ENCODE results near the gene CCL17.
"Not testable (repeated sequence)": the region's sequence is repeated elsewhere in the genome, so short reads cannot be mapped to it uniquely, and the experiment has no call there.

The CCL17 gene

GRCh38 chr16:57384248-57385070 lies 20.1 kb upstream of the CCL17 start:
- no peak overlapping the region for H3K27ac Mint-ChIP-seq
- no peaks in the 10 kb centered on the region for H3K27me3 Mint-ChIP-seq (ENCODE audit: low read depth)
- H3K9me3 Mint-ChIP-seq: no peaks in the 10 kb centered on the region
- no peaks in the 10 kb centered on the region for H3K36me3 Mint-ChIP-seq (ENCODE audit: low read depth)
- no peak overlapping the region for H3K4me3 Mint-ChIP-seq
- H3K4me1 Mint-ChIP-seq (ENCODE audit: low read depth): no peaks in the 10 kb centered on the region

DNA sequence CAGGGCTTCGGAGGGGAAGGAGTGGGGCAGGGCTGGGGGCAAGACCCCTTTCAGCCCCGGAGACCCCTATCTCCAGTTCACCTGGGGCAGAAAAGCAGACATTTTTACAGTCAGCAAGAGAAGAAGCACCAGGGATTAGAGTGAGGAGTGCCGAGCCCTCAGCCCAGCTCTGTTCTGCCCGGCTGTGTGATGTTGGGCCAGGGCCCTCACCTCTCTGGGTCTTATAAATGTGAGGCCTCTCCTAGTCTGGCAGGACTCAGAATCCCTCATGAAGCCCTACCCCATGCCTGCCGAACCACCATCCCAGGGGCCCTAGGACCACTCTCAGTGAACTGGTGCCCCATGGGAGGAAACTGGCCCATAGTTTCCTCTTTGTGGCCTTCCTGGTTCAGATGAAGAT lies 19.5 kb upstream of the CCL17 start:
- no peak overlapping the region for H3K4me3 Mint-ChIP-seq
- no peaks in the 10 kb centered on the region for H3K4me1 Mint-ChIP-seq (ENCODE audit: low read depth)
- no peaks in the 10 kb centered on the region for H3K9me3 Mint-ChIP-seq
- no peaks in the 10 kb centered on the region for H3K27me3 Mint-ChIP-seq (ENCODE audit: low read depth)
- no peak overlapping the region for H3K27ac Mint-ChIP-seq
- H3K36me3 Mint-ChIP-seq (ENCODE audit: low read depth): no peaks in the 10 kb centered on the region

GRCh38 chr16:57386381-57386951 lies 18.1 kb upstream of the CCL17 start:
- H3K4me3 Mint-ChIP-seq: no peak overlapping the region
- H3K9me3 Mint-ChIP-seq: no peaks in the 10 kb centered on the region
- H3K4me1 Mint-ChIP-seq (ENCODE audit: low read depth): no peaks in the 10 kb centered on the region
- H3K27me3 Mint-ChIP-seq (ENCODE audit: low read depth): peaks cover 3% of the 10 kb centered on the region
- no peak overlapping the region for H3K27ac Mint-ChIP-seq
- H3K36me3 Mint-ChIP-seq (ENCODE audit: low read depth): no peaks in the 10 kb centered on the region

DNA sequence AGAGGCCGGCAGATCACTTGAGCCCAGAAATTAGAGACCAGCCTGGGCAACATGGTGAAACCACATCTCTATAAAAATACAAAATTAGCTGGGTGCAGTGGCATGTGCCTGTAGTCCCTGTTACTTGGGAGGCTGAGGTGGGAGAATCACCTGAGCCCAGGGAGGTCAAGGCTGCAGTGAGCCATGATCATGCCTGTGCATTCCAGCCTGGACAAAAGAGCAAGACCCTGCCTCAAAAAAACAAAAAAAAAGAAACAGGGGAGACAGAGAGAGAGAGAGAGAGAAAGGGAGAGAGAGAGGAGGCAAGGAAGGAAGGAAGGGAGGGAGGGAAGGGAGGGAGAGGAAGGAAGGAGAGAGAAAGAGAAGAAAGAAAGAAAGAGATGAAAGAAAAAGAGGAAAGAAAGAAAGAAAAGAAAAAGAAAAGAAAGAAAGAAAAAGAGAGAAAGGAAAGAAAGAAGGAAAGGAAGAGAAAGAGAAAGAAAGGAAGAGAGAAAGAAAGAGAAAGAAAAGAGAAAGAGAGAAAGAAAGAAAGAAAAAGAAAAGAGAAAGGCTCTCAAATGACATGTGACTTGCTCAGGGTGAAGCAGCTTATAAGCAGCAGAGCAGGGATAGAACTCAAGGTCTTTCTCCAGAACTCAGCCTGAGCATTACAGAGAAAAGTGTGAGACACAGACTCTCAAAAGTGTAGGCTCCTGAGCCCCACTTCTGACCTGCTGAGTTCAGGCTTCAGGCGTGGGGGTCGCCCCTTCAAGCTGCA lies 16.8 kb upstream of the CCL17 start:
- Mint-ChIP-seq H3K36me3 (ENCODE audit: low read depth) (no peaks in the 10 kb centered on the region), H3K27me3 (ENCODE audit: low read depth) (peaks cover 3% of the 10 kb centered on the region), H3K27ac (no peak overlapping the region), H3K9me3 (no peaks in the 10 kb centered on the region), H3K4me3 (no peak overlapping the region), H3K4me1 (ENCODE audit: low read depth) (no peaks in the 10 kb centered on the region)

- no peak overlapping the region for H3K27ac Mint-ChIP-seq
- no peaks in the 10 kb centered on the region for H3K4me1 Mint-ChIP-seq (ENCODE audit: low read depth)
- no peaks in the 10 kb centered on the region for H3K9me3 Mint-ChIP-seq
- H3K36me3 Mint-ChIP-seq (ENCODE audit: low read depth): no peaks in the 10 kb centered on the region
- no peak overlapping the region for H3K4me3 Mint-ChIP-seq
- H3K27me3 Mint-ChIP-seq (ENCODE audit: low read depth): peaks cover 3% of the 10 kb centered on the region
Observed at GRCh38 chr16:57388359-57389086, 16.0 kb upstream of the CCL17 start.

DNA sequence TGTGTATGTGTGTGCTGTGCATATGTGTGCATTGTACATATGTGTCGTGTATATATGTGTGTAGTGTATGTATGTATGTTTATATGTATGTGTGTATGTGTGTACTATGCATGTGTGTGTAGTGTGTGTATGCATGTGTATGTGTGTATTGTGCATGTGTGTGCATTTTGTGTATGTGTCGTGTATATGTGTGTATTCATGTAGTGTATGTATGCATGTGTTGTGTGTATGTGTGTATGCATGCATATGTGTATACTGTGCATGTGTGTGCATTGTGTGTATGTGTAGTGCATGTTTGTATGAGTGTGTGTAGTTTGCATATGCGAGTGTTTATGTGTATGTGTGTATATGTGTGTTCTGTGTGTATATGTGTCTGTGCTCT lies 15.5 kb upstream of the CCL17 start:
- H3K36me3 Mint-ChIP-seq (ENCODE audit: low read depth): no peaks in the 10 kb centered on the region
- H3K9me3 Mint-ChIP-seq: no peaks in the 10 kb centered on the region
- H3K4me3 Mint-ChIP-seq: no peak overlapping the region
- no peaks in the 10 kb centered on the region for H3K4me1 Mint-ChIP-seq (ENCODE audit: low read depth)
- peaks cover 3% of the 10 kb centered on the region for H3K27me3 Mint-ChIP-seq (ENCODE audit: low read depth)
- no peak overlapping the region for H3K27ac Mint-ChIP-seq

DNA sequence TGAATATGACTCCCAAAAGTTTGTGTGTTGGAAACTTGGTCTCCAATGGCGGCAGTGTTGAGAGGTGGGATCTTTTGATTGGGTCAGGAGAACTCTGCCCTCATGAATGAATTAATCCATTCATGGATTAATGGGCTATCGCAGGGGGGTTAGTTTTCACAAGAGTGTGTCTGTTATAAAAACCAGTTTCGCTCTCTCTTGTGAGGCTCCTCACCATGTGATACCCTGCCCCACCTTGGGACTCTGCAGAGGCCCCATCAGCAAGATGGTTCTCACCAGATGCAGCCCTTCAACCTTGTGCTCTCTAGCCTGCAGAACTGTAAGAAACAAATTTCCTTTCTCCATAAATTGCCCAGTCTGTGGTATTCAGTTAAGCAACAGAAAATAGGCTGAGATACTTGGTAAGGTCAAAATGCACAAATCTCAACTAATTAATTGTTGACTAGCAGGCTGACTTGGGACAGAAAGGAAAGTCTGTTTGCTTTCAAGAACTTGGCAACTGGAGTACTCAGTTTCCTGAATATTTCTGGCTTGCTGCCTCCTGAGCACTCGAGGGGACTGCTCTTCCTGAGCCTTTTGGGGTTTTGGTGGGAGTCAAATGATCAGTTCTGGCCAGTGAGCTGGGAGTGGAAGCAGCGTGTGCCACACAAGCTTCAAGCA lies 13.8 kb upstream of the CCL17 start:
- Mint-ChIP-seq H3K27ac (no peak overlapping the region), H3K36me3 (ENCODE audit: low read depth) (no peaks in the 10 kb centered on the region), H3K4me1 (ENCODE audit: low read depth) (no peaks in the 10 kb centered on the region), H3K9me3 (no peaks in the 10 kb centered on the region), H3K27me3 (ENCODE audit: low read depth) (peaks cover 3% of the 10 kb centered on the region), H3K4me3 (no peak overlapping the region)

- Mint-ChIP-seq H3K27ac (no peak overlapping the region), H3K27me3 (ENCODE audit: low read depth) (peaks cover 3% of the 10 kb centered on the region), H3K36me3 (ENCODE audit: low read depth) (no peaks in the 10 kb centered on the region), H3K9me3 (no peaks in the 10 kb centered on the region), H3K4me1 (ENCODE audit: low read depth) (no peaks in the 10 kb centered on the region), H3K4me3 (no peak overlapping the region)
Observed at GRCh38 chr16:57391300-57391699, 13.3 kb upstream of the CCL17 start.

GRCh38 chr16:57391708-57392107 lies 12.9 kb upstream of the CCL17 start:
- Mint-ChIP-seq H3K4me1 (ENCODE audit: low read depth) (no peaks in the 10 kb centered on the region), H3K36me3 (ENCODE audit: low read depth) (no peaks in the 10 kb centered on the region), H3K9me3 (no peaks in the 10 kb centered on the region)

GRCh38 chr16:57392694-57393093 lies 11.9 kb upstream of the CCL17 start:
- peaks cover 3% of the 10 kb centered on the region for H3K27me3 Mint-ChIP-seq (ENCODE audit: low read depth)
- H3K9me3 Mint-ChIP-seq: no peaks in the 10 kb centered on the region
- no peaks in the 10 kb centered on the region for H3K4me1 Mint-ChIP-seq (ENCODE audit: low read depth)
- no peak overlapping the region for H3K4me3 Mint-ChIP-seq
- H3K27ac Mint-ChIP-seq: no peak overlapping the region
- no peaks in the 10 kb centered on the region for H3K36me3 Mint-ChIP-seq (ENCODE audit: low read depth)

More at GRCh38 chr16:57391708-57392107, 12.9 kb upstream of the CCL17 start:
- Mint-ChIP-seq H3K27me3 (ENCODE audit: low read depth) (peaks cover 3% of the 10 kb centered on the region), H3K27ac (no peak overlapping the region), H3K4me3 (no peak overlapping the region)

DNA sequence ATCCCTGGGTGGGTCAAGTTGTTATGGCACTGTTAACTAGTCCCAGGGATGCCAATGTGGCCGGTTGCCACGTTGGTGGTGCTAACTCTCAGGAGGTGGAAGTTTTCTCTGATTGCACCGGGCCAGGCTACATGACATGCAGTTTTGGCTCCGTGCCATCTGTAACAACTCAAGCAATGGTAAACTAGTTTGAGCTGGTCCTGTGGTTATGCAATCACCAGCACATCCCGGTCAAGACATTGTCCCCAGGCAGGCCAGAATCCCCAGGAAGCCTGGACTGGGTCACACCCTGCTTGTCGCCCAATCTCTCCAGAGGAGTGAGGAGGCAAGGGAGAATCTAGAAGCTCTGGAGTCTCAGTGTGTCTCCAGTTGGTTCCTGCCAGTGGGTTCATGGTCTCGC lies 10.1 kb upstream of the CCL17 start:
- no peak overlapping the region for H3K4me3 Mint-ChIP-seq
- no peak overlapping the region for H3K27ac Mint-ChIP-seq
- H3K4me1 Mint-ChIP-seq (ENCODE audit: low read depth): no peaks in the 10 kb centered on the region
- no peaks in the 10 kb centered on the region for H3K9me3 Mint-ChIP-seq
- H3K36me3 Mint-ChIP-seq (ENCODE audit: low read depth): no peaks in the 10 kb centered on the region
- peaks cover 3% of the 10 kb centered on the region for H3K27me3 Mint-ChIP-seq (ENCODE audit: low read depth)

DNA sequence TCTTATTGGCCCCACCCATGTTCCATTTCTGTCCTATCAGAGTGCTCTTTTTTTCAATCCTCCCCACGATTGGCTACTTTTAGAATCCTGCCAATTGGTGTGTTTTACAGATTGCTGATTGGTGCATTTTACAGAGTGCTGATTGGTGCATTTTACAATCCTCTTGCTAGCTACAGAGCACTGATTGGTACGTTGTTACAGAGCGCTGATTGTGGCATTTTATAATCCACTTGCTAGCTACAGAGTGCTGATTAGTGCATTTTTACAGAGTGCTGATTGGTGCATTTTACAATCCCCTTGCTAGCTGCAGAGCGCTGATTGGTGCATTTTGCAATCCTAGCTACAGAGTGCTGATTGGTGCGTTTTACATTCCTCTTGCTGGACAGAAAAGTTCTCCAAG lies 9.5 kb upstream of the CCL17 start:
- no peak overlapping the region for H3K4me3 Mint-ChIP-seq
- no peaks in the 10 kb centered on the region for H3K9me3 Mint-ChIP-seq
- H3K4me1 Mint-ChIP-seq (ENCODE audit: low read depth): no peaks in the 10 kb centered on the region
- H3K27ac Mint-ChIP-seq: no peak overlapping the region
- H3K36me3 Mint-ChIP-seq (ENCODE audit: low read depth): no peaks in the 10 kb centered on the region
- peaks cover 3% of the 10 kb centered on the region for H3K27me3 Mint-ChIP-seq (ENCODE audit: low read depth)

- Mint-ChIP-seq H3K4me1 (ENCODE audit: low read depth) (no peaks in the 10 kb centered on the region), H3K4me3 (no peak overlapping the region), H3K36me3 (ENCODE audit: low read depth) (no peaks in the 10 kb centered on the region), H3K27me3 (ENCODE audit: low read depth) (no peaks in the 10 kb centered on the region), H3K27ac (no peak overlapping the region), H3K9me3 (no peaks in the 10 kb centered on the region)
Observed at GRCh38 chr16:57396786-57397185, 7.8 kb upstream of the CCL17 start.

- not testable (repeated sequence) for H3K4me1 Mint-ChIP-seq (ENCODE audit: low read depth); H3K27me3 Mint-ChIP-seq (ENCODE audit: low read depth); H3K4me3 Mint-ChIP-seq
Observed at GRCh38 chr16:57397493-57397892, 7.1 kb upstream of the CCL17 start.

More at GRCh38 chr16:57397493-57397892, 7.1 kb upstream of the CCL17 start:
- not testable (repeated sequence) for H3K27ac Mint-ChIP-seq; H3K9me3 Mint-ChIP-seq; H3K36me3 Mint-ChIP-seq (ENCODE audit: low read depth)

Data from T-helper 1 cell treated with Interleukin-12 subunit alpha and Interleukin-12 subunit beta and Interleukin-4 antibody, amounts not matched to agents 30 μg/mL and 1 μg/mL, for 36 hours (primary cell).